ENCODE results near the gene COL5A1. TPM values are rescaled to one million over a fixed set of nuclear protein-coding genes. Genes with fewer than 3 reads are reported as not detected.

COL5A1 gene
- total and polyA plus RNA-seq, 2 experiments from 2014 or later, result 2.5 to 13.1 TPM

GRCh38 chr9:134597957-134598883 is 43.4 kb upstream of the COL5A1 start:
- no peaks in the 10 kb centered on the region; the same call in 2 of the 3 replicates for H3K36me3 Mint-ChIP-seq (ENCODE audit: low read depth)
- ATAC-seq, result peak; percentile 69
- Histone ChIP-seq H3K4me1 (ENCODE audit: insufficient read depth) (no peaks in the 10 kb centered on the region), H4K20me1 (replicated peaks; ENCODE audit: insufficient read depth) (no peaks in the 10 kb centered on the region), H3K79me2 (replicated peaks; ENCODE audit: insufficient read depth) (no peaks in the 10 kb centered on the region), H3K27ac (ENCODE audit: low read depth) (no peak overlapping the region), H3K36me3 (ENCODE audit: insufficient read depth) (no peaks in the 10 kb centered on the region), H2AFZ (0 out of 2 replicates have a peak overlapping the region, but pooled peaks have one; percentile 28), H3K4me3 (no peak overlapping the region), H3K9me2 (ENCODE audit: insufficient read depth) (peaks cover 3% of the 10 kb centered on the region; the same call in 1 of the 2 replicates), H3K4me2 (no peak overlapping the region), H3K27me3 (ENCODE audit: insufficient read depth) (no peaks in the 10 kb centered on the region), H3F3A (replicated peaks; ENCODE audit: low read depth) (0 out of 2 replicates have a peak, but pooled peaks cover 4% of the 10 kb centered on the region)
- no peak overlapping the region for H3K4me3 Mint-ChIP-seq
- peaks cover 3% of the 10 kb centered on the region; the same call in 1 of the 3 replicates for H3K9me3 Mint-ChIP-seq
- H3K27ac Mint-ChIP-seq, result no peak overlapping the region
- peaks cover 8% of the 10 kb centered on the region for H3K27me3 Mint-ChIP-seq (ENCODE audit: insufficient read depth, low read depth, poor library complexity)
- H3K4me1 Mint-ChIP-seq, result no peaks in the 10 kb centered on the region; the same call in 2 of the 3 replicates
- TF ChIP-seq JUNB (IDR thresholded peaks at IDR 0.05; ENCODE audit: unreplicated experiment) (no peak), POLR2AphosphoS5 (IDR thresholded peaks at IDR 0.05; ENCODE audit: low read depth) (no peak), STAT1 (IDR thresholded peaks at IDR 0.05; ENCODE audit: unreplicated experiment) (no peak), EZH2 (IDR thresholded peaks at IDR 0.05; ENCODE audit: low read depth, unreplicated experiment) (no peak), NANOG (IDR thresholded peaks at IDR 0.05; ENCODE audit: borderline replicate concordance) (no peak), CTCF (conservative IDR thresholded peaks at IDR 0.05; ENCODE audit: low read depth in 2 of 2) (no peak), EZH2phosphoT487 (IDR thresholded peaks at IDR 0.05; ENCODE audit: unreplicated experiment) (no peak)
- no peak for DNase-seq (ENCODE audit: low spot score)

GRCh38 chr9:134598884-134599245 is 42.7 kb upstream of the COL5A1 start:
- 0 out of 2 replicates have a peak, but pooled peaks cover 4% of the 10 kb centered on the region for H3F3A ChIP-seq (replicated peaks; ENCODE audit: low read depth)
- no peak overlapping the region for H3K27ac ChIP-seq (ENCODE audit: low read depth)
- H3K9me3 Mint-ChIP-seq, result peaks cover 3% of the 10 kb centered on the region; the same call in 1 of the 3 replicates
- no peak overlapping the region for H3K4me2 ChIP-seq
- H3K4me1 ChIP-seq (ENCODE audit: insufficient read depth), result no peaks in the 10 kb centered on the region
- H3K27me3 Mint-ChIP-seq (ENCODE audit: insufficient read depth, low read depth, poor library complexity), result peaks cover 2% of the 10 kb centered on the region
- no peaks in the 10 kb centered on the region for H3K36me3 ChIP-seq (ENCODE audit: insufficient read depth)
- ATAC-seq, result no peak
- 0 out of 2 replicates have a peak overlapping the region, but pooled peaks have one; percentile 28 for H2AFZ ChIP-seq
- no peaks in the 10 kb centered on the region for H4K20me1 ChIP-seq (replicated peaks; ENCODE audit: insufficient read depth)
- no peaks in the 10 kb centered on the region for H3K79me2 ChIP-seq (replicated peaks; ENCODE audit: insufficient read depth)
- H3K9me2 ChIP-seq (ENCODE audit: insufficient read depth), result peaks cover 3% of the 10 kb centered on the region; the same call in 1 of the 2 replicates
- H3K27me3 ChIP-seq (ENCODE audit: insufficient read depth), result no peaks in the 10 kb centered on the region
- no peak overlapping the region for H3K4me3 ChIP-seq
- no peak for DNase-seq (ENCODE audit: low spot score)
- H3K4me3 Mint-ChIP-seq, result no peak overlapping the region
- no peaks in the 10 kb centered on the region; the same call in 2 of the 3 replicates for H3K36me3 Mint-ChIP-seq (ENCODE audit: low read depth)
- H3K27ac Mint-ChIP-seq, result no peak overlapping the region
- no peaks in the 10 kb centered on the region for H3K4me1 Mint-ChIP-seq
- TF ChIP-seq POLR2AphosphoS5 (IDR thresholded peaks at IDR 0.05; ENCODE audit: low read depth) (no peak), NANOG (IDR thresholded peaks at IDR 0.05; ENCODE audit: borderline replicate concordance) (no peak), ZNF114 (CRISPR knock-in tag; IDR thresholded peaks at IDR 0.05) (no peak), ETS1 (IDR thresholded peaks at IDR 0.05) (no peak), REST (IDR thresholded peaks at IDR 0.05; ENCODE audit: unreplicated experiment) (no peak), STAT1 (IDR thresholded peaks at IDR 0.05; ENCODE audit: unreplicated experiment) (no peak)

All from GM23338 (cell line).